ENCODE results near the gene ADCYAP1.

ADCYAP1 gene

GRCh38 chr18:934518-935133 lies 30.0 kb downstream of the ADCYAP1 start:
- H2AFZ ChIP-seq (ENCODE audit: low read depth, low read length, severe bottlenecking): no peak overlapping the region
- no peak overlapping the region for H3K4me2 ChIP-seq (ENCODE audit: low read depth, low read length, poor library complexity, severe bottlenecking)
- no peaks in the 10 kb centered on the region for H3K27me3 ChIP-seq (ENCODE audit: low read length)
- H3K9me3 ChIP-seq (ENCODE audit: insufficient read depth, low read length): no peaks in the 10 kb centered on the region
- H3K9me2 ChIP-seq (replicated peaks; ENCODE audit: insufficient read depth, low read length): no peaks in the 10 kb centered on the region
- no peak overlapping the region for H3K4me3 ChIP-seq (ENCODE audit: insufficient read depth, low read length, poor library complexity, severe bottlenecking)
- no peaks in the 10 kb centered on the region for H3K79me2 ChIP-seq (ENCODE audit: insufficient read depth, low read length)
- H3F3A ChIP-seq (ENCODE audit: insufficient read depth): no peaks in the 10 kb centered on the region
- H3K36me3 ChIP-seq (ENCODE audit: low read length): no peaks in the 10 kb centered on the region
- TF ChIP-seq, protein P1, sequence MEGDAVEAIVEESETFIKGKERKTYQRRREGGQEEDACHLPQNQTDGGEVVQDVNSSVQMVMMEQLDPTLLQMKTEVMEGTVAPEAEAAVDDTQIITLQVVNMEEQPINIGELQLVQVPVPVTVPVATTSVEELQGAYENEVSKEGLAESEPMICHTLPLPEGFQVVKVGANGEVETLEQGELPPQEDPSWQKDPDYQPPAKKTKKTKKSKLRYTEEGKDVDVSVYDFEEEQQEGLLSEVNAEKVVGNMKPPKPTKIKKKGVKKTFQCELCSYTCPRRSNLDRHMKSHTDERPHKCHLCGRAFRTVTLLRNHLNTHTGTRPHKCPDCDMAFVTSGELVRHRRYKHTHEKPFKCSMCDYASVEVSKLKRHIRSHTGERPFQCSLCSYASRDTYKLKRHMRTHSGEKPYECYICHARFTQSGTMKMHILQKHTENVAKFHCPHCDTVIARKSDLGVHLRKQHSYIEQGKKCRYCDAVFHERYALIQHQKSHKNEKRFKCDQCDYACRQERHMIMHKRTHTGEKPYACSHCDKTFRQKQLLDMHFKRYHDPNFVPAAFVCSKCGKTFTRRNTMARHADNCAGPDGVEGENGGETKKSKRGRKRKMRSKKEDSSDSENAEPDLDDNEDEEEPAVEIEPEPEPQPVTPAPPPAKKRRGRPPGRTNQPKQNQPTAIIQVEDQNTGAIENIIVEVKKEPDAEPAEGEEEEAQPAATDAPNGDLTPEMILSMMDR (IDR thresholded peaks at IDR 0.05; ENCODE audit: insufficient read depth, low read length, poor library complexity, severe bottlenecking): no peak
- no peak for TF ChIP-seq EZH2phosphoT487 (conservative IDR thresholded peaks at IDR 0.05; ENCODE audit: low read length)
- no peaks in the 10 kb centered on the region for H4K20me1 ChIP-seq (ENCODE audit: low read depth, low read length)
- H3K27ac ChIP-seq (ENCODE audit: low read depth, low read length): no peak overlapping the region
- no peak overlapping the region for H3K9ac ChIP-seq (ENCODE audit: low read length)

DNA sequence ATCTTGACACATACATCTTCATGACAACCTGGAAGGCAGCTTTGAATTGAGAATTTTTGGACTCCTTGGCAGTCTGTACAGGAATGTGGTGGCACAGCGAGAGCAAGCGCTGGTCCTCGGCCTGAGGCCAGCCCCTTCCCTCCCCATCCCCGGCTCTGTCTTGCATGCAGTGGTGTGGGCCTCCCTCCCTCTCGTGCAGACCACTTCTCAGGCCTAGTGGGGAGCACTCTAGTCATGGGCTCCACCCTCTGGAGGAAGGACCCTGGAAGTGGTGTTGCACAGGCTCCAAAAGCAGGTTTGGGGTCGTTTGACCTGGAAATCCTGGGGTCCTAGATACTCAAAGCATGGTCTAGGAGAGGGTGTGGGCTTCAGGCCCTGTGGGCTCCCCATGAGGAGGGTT lies 32.3 kb downstream of the ADCYAP1 start:
- Histone ChIP-seq H3K27me3 (ENCODE audit: low read length) (no peaks in the 10 kb centered on the region), H3K36me3 (ENCODE audit: low read length) (no peaks in the 10 kb centered on the region), H3K79me2 (ENCODE audit: insufficient read depth, low read length) (no peaks in the 10 kb centered on the region), H2AFZ (ENCODE audit: low read depth, low read length, severe bottlenecking) (no peak overlapping the region), H3K9ac (ENCODE audit: low read length) (no peak overlapping the region), H3F3A (ENCODE audit: insufficient read depth) (no peaks in the 10 kb centered on the region), H3K9me2 (replicated peaks; ENCODE audit: insufficient read depth, low read length) (no peaks in the 10 kb centered on the region), H3K27ac (ENCODE audit: low read depth, low read length) (no peak overlapping the region), H3K9me3 (ENCODE audit: insufficient read depth, low read length) (no peaks in the 10 kb centered on the region), H3K4me3 (ENCODE audit: insufficient read depth, low read length, poor library complexity, severe bottlenecking) (no peak overlapping the region), H4K20me1 (ENCODE audit: low read depth, low read length) (no peaks in the 10 kb centered on the region), H3K4me2 (ENCODE audit: low read depth, low read length, poor library complexity, severe bottlenecking) (no peak overlapping the region)
- TF ChIP-seq, protein P1 (IDR thresholded peaks at IDR 0.05; ENCODE audit: insufficient read depth, low read length, poor library complexity, severe bottlenecking): no peak
- TF ChIP-seq EZH2phosphoT487 (conservative IDR thresholded peaks at IDR 0.05; ENCODE audit: low read length): no peak

DNA sequence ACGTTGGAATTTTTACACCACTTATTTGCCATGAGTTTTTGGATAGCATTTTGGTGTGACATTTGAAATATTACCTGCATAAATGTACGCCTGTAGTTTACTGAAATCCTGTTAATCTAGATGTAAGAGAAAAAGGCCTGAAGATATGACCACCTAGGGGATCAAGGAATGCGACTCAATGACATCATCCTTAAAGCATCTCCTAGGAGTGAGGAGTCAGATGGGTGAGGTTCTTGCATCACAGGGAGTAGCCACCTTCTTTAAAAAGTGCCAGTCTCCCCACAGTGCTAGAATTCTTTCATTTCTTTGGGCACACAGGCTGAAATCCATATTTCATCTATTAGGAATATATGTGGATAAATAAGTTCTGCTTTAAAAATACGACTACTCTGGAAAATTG lies 34.5 kb downstream of the ADCYAP1 start:
- no peak overlapping the region for H3K27ac ChIP-seq (ENCODE audit: low read depth, low read length)
- H3K4me2 ChIP-seq (ENCODE audit: low read depth, low read length, poor library complexity, severe bottlenecking): no peak overlapping the region
- H3K9me3 ChIP-seq (ENCODE audit: insufficient read depth, low read length): no peaks in the 10 kb centered on the region
- H3K9me2 ChIP-seq (replicated peaks; ENCODE audit: insufficient read depth, low read length): no peaks in the 10 kb centered on the region
- TF ChIP-seq, protein P1 (IDR thresholded peaks at IDR 0.05; ENCODE audit: insufficient read depth, low read length, poor library complexity, severe bottlenecking): no peak
- TF ChIP-seq EZH2phosphoT487 (conservative IDR thresholded peaks at IDR 0.05; ENCODE audit: low read length): no peak
- no peak overlapping the region for H3K4me3 ChIP-seq (ENCODE audit: insufficient read depth, low read length, poor library complexity, severe bottlenecking)
- no peaks in the 10 kb centered on the region for H3K79me2 ChIP-seq (ENCODE audit: insufficient read depth, low read length)
- H3K27me3 ChIP-seq (ENCODE audit: low read length): no peaks in the 10 kb centered on the region
- no peaks in the 10 kb centered on the region for H3F3A ChIP-seq (ENCODE audit: insufficient read depth)
- no peaks in the 10 kb centered on the region for H4K20me1 ChIP-seq (ENCODE audit: low read depth, low read length)
- H3K9ac ChIP-seq (ENCODE audit: low read length): no peak overlapping the region
- H2AFZ ChIP-seq (ENCODE audit: low read depth, low read length, severe bottlenecking): no peak overlapping the region
- H3K36me3 ChIP-seq (ENCODE audit: low read length): no peaks in the 10 kb centered on the region
